ENCODE results near the gene GMEB2.
A peak's percentile ranks its signal among the peaks of the same experiment; 100 is the strongest.

Gene GMEB2

DNA sequence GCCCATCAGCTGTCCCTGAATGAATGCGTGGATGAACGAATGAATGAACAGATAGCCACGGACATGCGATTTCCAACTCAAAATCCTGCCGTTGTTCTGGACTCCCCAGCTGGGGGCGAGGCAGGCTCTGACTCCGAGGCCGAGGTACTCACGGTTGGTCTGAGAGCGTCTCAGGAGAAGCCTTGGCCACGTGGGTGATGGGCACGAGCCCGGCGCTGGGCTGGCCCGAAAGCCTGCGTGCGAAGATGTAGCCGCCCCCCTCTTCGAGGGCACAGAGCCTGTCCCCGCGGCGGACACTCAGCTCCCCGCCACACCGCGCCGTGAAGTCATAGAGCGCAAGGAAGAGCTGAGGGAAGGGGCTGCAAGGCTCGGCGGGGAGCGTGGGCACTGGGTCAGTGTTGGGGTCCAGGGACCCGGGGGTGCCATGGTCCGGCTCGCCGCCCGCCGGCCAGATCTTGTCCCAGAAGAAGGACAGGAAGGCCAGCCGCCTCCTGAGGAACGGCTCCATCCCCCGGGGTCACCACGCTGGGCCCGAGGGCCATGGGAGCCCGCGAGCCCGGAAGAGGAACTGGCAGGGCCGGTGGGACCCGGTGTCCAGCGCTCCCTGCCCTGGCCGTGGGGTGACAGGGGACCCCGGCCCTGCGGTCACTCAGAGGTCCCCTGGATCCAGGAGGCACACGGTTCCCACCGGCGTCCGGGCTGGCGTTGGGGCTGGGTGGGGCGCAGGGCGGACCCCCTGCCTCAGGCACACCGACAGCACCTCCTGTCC, 79.8 kb downstream of the GMEB2 start:
- no CpG with 5 or more reads among the region's 58 CpGs for WGBS, 2 donors (ENCODE audit: extremely low coverage in 2 of 2, insufficient read length in 2 of 2, insufficient replicate concordance in 1 of 2)
- Histone ChIP-seq H3K23ac (ENCODE audit: low read depth, low read length, poor library complexity) (peak overlapping the region; percentile 34), H2BK120ac (ENCODE audit: low read depth, low read length) (no peak overlapping the region), H3K27me3 (ENCODE audit: control insufficient read depth in 3 of 3, insufficient read depth in 3 of 3, low read depth in 1 of 3, low read length in 3 of 3) (peaks cover 0 to 52% (median 1%) of the 10 kb centered on the region in 3 experiments), H3K27ac (replicated peaks; ENCODE audit: low read length) (no peak overlapping the region), H3K4me1 (ENCODE audit: control insufficient read depth in 2 of 2, insufficient read depth in 1 of 2, low read depth in 1 of 2, low read length in 2 of 2) (peaks cover 0 to 5% of the 10 kb centered on the region in 2 donors), H3K9ac (ENCODE audit: low read depth, low read length, poor library complexity) (no peak overlapping the region), H2AK5ac (ENCODE audit: low read depth, low read length) (peak overlapping the region; percentile 93), H3K4me2 (ENCODE audit: insufficient read depth, low read length, poor library complexity, severe bottlenecking) (no peak overlapping the region), H3K18ac (ENCODE audit: low read length) (peak overlapping the region; percentile 85), H3K36me3 (replicated peaks in 1 of 2; ENCODE audit: control insufficient read depth in 2 of 2, insufficient read depth in 2 of 2, low read length in 2 of 2) (no peaks in the 10 kb centered on the region), H2BK12ac (ENCODE audit: low read length) (peak overlapping the region; percentile 58), H2AFZ (ENCODE audit: low read length) (no peak overlapping the region), H2BK5ac (ENCODE audit: low read length) (no peak overlapping the region), H4K91ac (ENCODE audit: low read depth, low read length, poor library complexity) (no peak overlapping the region), H4K8ac (ENCODE audit: low read depth, low read length) (no peak overlapping the region), H3K14ac (ENCODE audit: low read length) (no peak overlapping the region), H3K9me3 (replicated peaks in 1 of 2; ENCODE audit: control insufficient read depth in 2 of 2, insufficient read depth in 1 of 2, low read depth in 1 of 2, low read length in 2 of 2) (no peaks in the 10 kb centered on the region), H2BK15ac (ENCODE audit: low read length) (peak overlapping the region; percentile 21), H3K4ac (ENCODE audit: low read length) (no peak overlapping the region), H3K4me3 (ENCODE audit: low read length in 2 of 2) (no peak overlapping the region), H3K79me1 (ENCODE audit: low read depth, low read length) (no peaks in the 10 kb centered on the region)
- no peak for DNase-seq (ENCODE audit: low spot score)

DNA sequence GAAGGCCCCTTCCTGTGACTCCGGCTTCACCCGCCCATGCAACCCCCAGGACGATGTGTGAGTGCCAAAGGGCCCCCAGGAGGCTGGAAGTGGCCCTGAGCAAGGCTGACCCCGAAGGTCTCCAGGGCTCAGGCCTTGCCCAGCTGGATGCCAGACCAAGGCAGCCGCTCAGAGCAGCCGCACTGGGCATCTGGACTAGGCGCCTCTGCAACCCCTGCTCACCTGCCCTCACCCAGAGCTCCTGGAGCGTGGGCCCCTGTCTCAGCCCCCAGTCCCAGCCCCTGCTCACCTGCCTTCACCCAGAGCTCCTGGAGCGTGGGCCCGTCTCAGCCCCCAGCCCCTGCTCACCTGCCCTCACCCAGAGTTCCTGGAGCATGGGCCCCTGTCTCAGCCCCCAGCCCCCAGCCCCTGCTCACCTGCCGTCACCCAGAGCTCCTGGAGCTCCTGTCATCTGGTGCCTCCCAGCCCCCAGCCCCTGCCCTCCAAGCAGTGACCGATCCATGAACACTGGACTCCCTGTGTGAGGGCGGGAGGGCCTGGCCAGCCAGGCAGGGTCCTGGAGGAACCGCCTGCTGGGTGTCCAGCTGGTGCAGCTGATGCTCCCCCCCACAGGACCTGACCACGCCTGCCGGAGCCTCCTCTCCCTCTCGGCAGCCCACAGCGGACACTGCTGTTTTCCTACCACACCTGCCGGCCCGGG, 80.5 kb downstream of the GMEB2 start:
- H3K9me3 ChIP-seq (replicated peaks in 1 of 2; ENCODE audit: control insufficient read depth in 2 of 2, insufficient read depth in 1 of 2, low read depth in 1 of 2, low read length in 2 of 2), result no peaks in the 10 kb centered on the region
- H2AFZ ChIP-seq (ENCODE audit: low read length), result no peak overlapping the region
- H4K91ac ChIP-seq (ENCODE audit: low read depth, low read length, poor library complexity), result no peak overlapping the region
- peak overlapping the region; percentile 6 for H2AK5ac ChIP-seq (ENCODE audit: low read depth, low read length)
- no peak for DNase-seq (ENCODE audit: low spot score)
- H2BK12ac ChIP-seq (ENCODE audit: low read length), result peak overlapping the region; percentile 73
- peak overlapping the region; percentile 12 for H3K23ac ChIP-seq (ENCODE audit: low read depth, low read length, poor library complexity)
- peak overlapping the region; percentile 4 for H3K18ac ChIP-seq (ENCODE audit: low read length)
- no peak overlapping the region for H2BK15ac ChIP-seq (ENCODE audit: low read length)
- H3K36me3 ChIP-seq (replicated peaks in 1 of 2; ENCODE audit: control insufficient read depth in 2 of 2, insufficient read depth in 2 of 2, low read length in 2 of 2), result no peaks in the 10 kb centered on the region
- no peak overlapping the region for H3K4me3 ChIP-seq (ENCODE audit: low read length in 2 of 2)
- no CpG with 5 or more reads among the region's 20 CpGs for WGBS, 2 donors (ENCODE audit: extremely low coverage in 2 of 2, insufficient read length in 2 of 2, insufficient replicate concordance in 1 of 2)
- H3K4ac ChIP-seq (ENCODE audit: low read length), result no peak overlapping the region
- H3K27me3 ChIP-seq (ENCODE audit: control insufficient read depth in 3 of 3, insufficient read depth in 3 of 3, low read depth in 1 of 3, low read length in 3 of 3), result peaks cover 0 to 56% (median 1%) of the 10 kb centered on the region in 3 experiments
- no peak overlapping the region for H3K4me2 ChIP-seq (ENCODE audit: insufficient read depth, low read length, poor library complexity, severe bottlenecking)
- H4K8ac ChIP-seq (ENCODE audit: low read depth, low read length), result no peak overlapping the region
- H3K79me1 ChIP-seq (ENCODE audit: low read depth, low read length), result no peaks in the 10 kb centered on the region
- H2BK120ac ChIP-seq (ENCODE audit: low read depth, low read length), result no peak overlapping the region
- H2BK5ac ChIP-seq (ENCODE audit: low read length), result no peak overlapping the region
- H3K4me1 ChIP-seq (ENCODE audit: control insufficient read depth in 2 of 2, insufficient read depth in 1 of 2, low read depth in 1 of 2, low read length in 2 of 2), result peaks cover 0 to 5% of the 10 kb centered on the region in 2 donors
- no peak overlapping the region for H3K14ac ChIP-seq (ENCODE audit: low read length)
- no peak overlapping the region for H3K27ac ChIP-seq (replicated peaks; ENCODE audit: low read length)
- no peak overlapping the region for H3K9ac ChIP-seq (ENCODE audit: low read depth, low read length, poor library complexity)

DNA sequence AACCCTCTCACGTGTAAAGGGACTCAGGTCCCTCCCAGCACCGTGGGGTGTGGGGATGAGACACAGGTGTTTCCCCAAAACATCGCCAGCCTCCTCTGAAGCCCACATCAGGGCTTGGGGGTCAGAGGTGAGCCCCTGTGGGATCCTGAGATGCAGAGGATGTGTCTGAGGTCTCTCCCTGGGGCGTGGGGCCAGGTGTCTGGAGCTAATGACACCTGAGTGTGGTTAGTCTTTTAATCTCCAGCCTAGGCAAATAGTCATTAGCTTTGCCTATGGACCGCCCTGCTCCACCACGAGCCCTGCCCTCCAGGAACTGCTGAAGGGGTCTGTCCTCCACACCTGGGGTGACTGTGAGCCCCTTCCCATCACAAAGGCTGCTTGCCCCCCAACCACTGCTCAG, 81.1 kb downstream of the GMEB2 start:
- H4K8ac ChIP-seq (ENCODE audit: low read depth, low read length), result no peak overlapping the region
- H3K36me3 ChIP-seq (replicated peaks in 1 of 2; ENCODE audit: control insufficient read depth in 2 of 2, insufficient read depth in 2 of 2, low read length in 2 of 2), result no peaks in the 10 kb centered on the region
- no peaks in the 10 kb centered on the region for H3K9me3 ChIP-seq (replicated peaks in 1 of 2; ENCODE audit: control insufficient read depth in 2 of 2, insufficient read depth in 1 of 2, low read depth in 1 of 2, low read length in 2 of 2)
- H3K4me2 ChIP-seq (ENCODE audit: insufficient read depth, low read length, poor library complexity, severe bottlenecking), result no peak overlapping the region
- no peak overlapping the region for H4K91ac ChIP-seq (ENCODE audit: low read depth, low read length, poor library complexity)
- no peak overlapping the region for H3K27ac ChIP-seq (replicated peaks; ENCODE audit: low read length)
- no peak overlapping the region for H2BK120ac ChIP-seq (ENCODE audit: low read depth, low read length)
- DNase-seq (ENCODE audit: low spot score), result no peak
- peaks cover 0 to 56% (median 1%) of the 10 kb centered on the region in 3 experiments for H3K27me3 ChIP-seq (ENCODE audit: control insufficient read depth in 3 of 3, insufficient read depth in 3 of 3, low read depth in 1 of 3, low read length in 3 of 3)
- H3K79me1 ChIP-seq (ENCODE audit: low read depth, low read length), result no peaks in the 10 kb centered on the region
- H3K14ac ChIP-seq (ENCODE audit: low read length), result peak overlapping the region; percentile 49
- H3K18ac ChIP-seq (ENCODE audit: low read length), result peak overlapping the region; percentile 17
- peak overlapping the region; percentile 64 for H2AK5ac ChIP-seq (ENCODE audit: low read depth, low read length)
- H3K4me3 ChIP-seq (ENCODE audit: low read length in 2 of 2), result no peak overlapping the region
- peaks cover 0 to 3% of the 10 kb centered on the region in 2 donors for H3K4me1 ChIP-seq (ENCODE audit: control insufficient read depth in 2 of 2, insufficient read depth in 1 of 2, low read depth in 1 of 2, low read length in 2 of 2)
- H2BK15ac ChIP-seq (ENCODE audit: low read length), result no peak overlapping the region
- H2BK12ac ChIP-seq (ENCODE audit: low read length), result peak overlapping the region; percentile 73
- no peak overlapping the region for H3K9ac ChIP-seq (ENCODE audit: low read depth, low read length, poor library complexity)
- no peak overlapping the region for H2AFZ ChIP-seq (ENCODE audit: low read length)
- no peak overlapping the region for H3K4ac ChIP-seq (ENCODE audit: low read length)
- no peak overlapping the region for H2BK5ac ChIP-seq (ENCODE audit: low read length)
- H3K23ac ChIP-seq (ENCODE audit: low read depth, low read length, poor library complexity), result peak overlapping the region; percentile 12
- WGBS, 2 donors (ENCODE audit: extremely low coverage in 2 of 2, insufficient read length in 2 of 2, insufficient replicate concordance in 1 of 2), result no CpG with 5 or more reads among the region's 6 CpGs

DNA sequence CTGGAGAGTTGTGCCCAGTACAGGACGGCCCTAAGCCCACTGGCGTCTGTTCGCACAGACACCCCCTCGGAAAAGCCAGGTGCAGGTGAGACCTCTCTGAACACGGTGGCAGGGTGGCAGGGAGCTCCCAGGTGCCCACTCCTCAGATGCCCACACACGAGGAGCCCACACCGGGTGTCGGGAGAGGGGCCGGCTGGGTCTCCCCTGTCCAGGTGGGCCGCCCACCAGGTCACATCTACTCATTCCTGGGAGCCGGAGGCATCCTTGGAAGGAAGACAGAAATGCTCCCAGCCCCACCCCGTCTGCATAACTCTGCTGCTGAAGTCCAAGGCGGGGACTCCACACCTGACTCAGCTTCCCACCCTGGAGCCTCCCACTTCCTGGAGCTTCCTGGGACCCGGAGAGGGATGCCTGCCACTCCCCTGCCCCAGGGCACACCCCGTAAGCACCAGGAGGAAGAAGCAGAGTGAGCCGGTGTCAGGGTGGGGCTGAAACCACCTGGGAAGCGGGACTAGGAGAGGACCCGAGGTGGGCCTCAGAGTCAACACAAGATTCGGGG, 81.9 kb downstream of the GMEB2 start:
- Histone ChIP-seq H3K27ac (replicated peaks; ENCODE audit: low read length) (no peak overlapping the region), H3K14ac (ENCODE audit: low read length) (no peak overlapping the region), H3K4ac (ENCODE audit: low read length) (no peak overlapping the region), H3K27me3 (ENCODE audit: control insufficient read depth in 3 of 3, insufficient read depth in 3 of 3, low read depth in 1 of 3, low read length in 3 of 3) (peaks cover 0 to 63% (median 1%) of the 10 kb centered on the region in 3 experiments), H3K9ac (ENCODE audit: low read depth, low read length, poor library complexity) (no peak overlapping the region), H3K4me2 (ENCODE audit: insufficient read depth, low read length, poor library complexity, severe bottlenecking) (no peak overlapping the region), H3K36me3 (replicated peaks in 1 of 2; ENCODE audit: control insufficient read depth in 2 of 2, insufficient read depth in 2 of 2, low read length in 2 of 2) (no peaks in the 10 kb centered on the region), H3K9me3 (replicated peaks in 1 of 2; ENCODE audit: control insufficient read depth in 2 of 2, insufficient read depth in 1 of 2, low read depth in 1 of 2, low read length in 2 of 2) (no peaks in the 10 kb centered on the region), H4K91ac (ENCODE audit: low read depth, low read length, poor library complexity) (no peak overlapping the region), H4K8ac (ENCODE audit: low read depth, low read length) (no peak overlapping the region), H2BK5ac (ENCODE audit: low read length) (peak overlapping the region; percentile 39), H3K4me1 (ENCODE audit: control insufficient read depth in 2 of 2, insufficient read depth in 1 of 2, low read depth in 1 of 2, low read length in 2 of 2) (peaks cover 0 to 9% of the 10 kb centered on the region in 2 donors), H2BK12ac (ENCODE audit: low read length) (peak overlapping the region; percentile 73), H2BK15ac (ENCODE audit: low read length) (no peak overlapping the region), H3K23ac (ENCODE audit: low read depth, low read length, poor library complexity) (no peak overlapping the region), H2AK5ac (ENCODE audit: low read depth, low read length) (peak overlapping the region; percentile 84), H2AFZ (ENCODE audit: low read length) (no peak overlapping the region), H2BK120ac (ENCODE audit: low read depth, low read length) (no peak overlapping the region), H3K4me3 (ENCODE audit: low read length in 2 of 2) (no peak overlapping the region), H3K79me1 (ENCODE audit: low read depth, low read length) (no peaks in the 10 kb centered on the region), H3K18ac (ENCODE audit: low read length) (peak overlapping the region; percentile 48)
- no CpG with 5 or more reads among the region's 19 CpGs for WGBS, 2 donors (ENCODE audit: extremely low coverage in 2 of 2, insufficient read length in 2 of 2, insufficient replicate concordance in 1 of 2)
- no peak for DNase-seq (ENCODE audit: low spot score)

Data from neuronal stem cell (in vitro differentiated cells).